Smooth muscle cell (in vitro differentiated cells): ENCODE results near the gene NKX2-2. TPM values are rescaled to one million over a fixed set of nuclear protein-coding genes. Genes with fewer than 3 reads are reported as not detected.

Experiments used
- DNase-seq: peaks from one replicate; lab custom pipeline; 2025; ENCODE audit not compliant: unreplicated experiment; lab: John Stamatoyannopoulos, UW
- H2AFZ ChIP-seq: fragments of 200-600 bp; sonication (generic); 2 replicates; pipeline ENCODE4 v1.6.0; 2016; ENCODE audit warnings: antibody characterized with exemption, low read depth, mild to moderate bottlenecking
- H3F3A ChIP-seq: fragments of 200-600 bp; sonication (generic); 2 replicates; pipeline ENCODE4 v1.6.0; 2017; ENCODE audit warnings: antibody characterized with exemption, low read depth
- H3K27ac ChIP-seq: fragments of 200-600 bp; sonication (generic); 2 replicates; pipeline ENCODE4 v1.5.1; 2016; ENCODE audit warnings: low read depth, mild to moderate bottlenecking
- H3K27me3 ChIP-seq: fragments of 200-600 bp; sonication (generic); 2 replicates; pipeline ENCODE4 v1.6.1; 2016; ENCODE audit warnings: low read depth, mild to moderate bottlenecking
- H3K36me3 ChIP-seq: fragments of 200-600 bp; sonication (generic); 2 replicates; pipeline ENCODE4 v1.5.1; 2016; ENCODE audit warnings: low read depth
- H3K4me1 ChIP-seq: fragments of 200-600 bp; sonication (generic); 2 replicates; pipeline ENCODE4 v1.5.1; 2016; ENCODE audit warnings: low read depth
- H3K4me2 ChIP-seq: fragments of 200-600 bp; sonication (generic); 2 replicates; pipeline ENCODE4 v1.6.0; 2016; ENCODE audit warnings: mild to moderate bottlenecking
- H3K4me3 ChIP-seq: fragments of 200-600 bp; sonication (generic); 2 replicates; pipeline ENCODE4 v1.5.1; 2016; ENCODE audit warnings: mild to moderate bottlenecking
- H3K79me2 ChIP-seq: fragments of 200-600 bp; sonication (generic); 2 replicates; pipeline ENCODE4 v1.6.0; 2016; ENCODE audit warnings: low read depth, mild to moderate bottlenecking
- H3K9ac ChIP-seq: fragments of 200-600 bp; sonication (generic); 2 replicates; pipeline ENCODE4 v1.6.0; 2016; ENCODE audit warnings: low read depth
- H3K9me3 ChIP-seq: fragments of 200-600 bp; sonication (generic); replicated peaks from 2 replicates; pipeline ENCODE4 v1.5.1; 2016; ENCODE audit warnings: low read depth
- H4K20me1 ChIP-seq: fragments of 200-600 bp; sonication (generic); 2 replicates; pipeline ENCODE4 v1.6.0; 2016; ENCODE audit warnings: low read depth
- CTCF ChIP-seq: fragments of 200-600 bp; sonication (generic); IDR thresholded peaks from 2 replicates; pipeline ENCODE4 v1.5.1; 2017; ENCODE audit warnings: borderline replicate concordance, mild to moderate bottlenecking, antibody characterized with exemption; ENCODE audit not compliant: insufficient read depth, poor library complexity, severe bottlenecking
- WGBS: methylation state at CpG from one replicate; pipeline ENCODE4 v1.1.7; 2016; ENCODE audit warnings: low lambda C conversion rate; 5-methylcytosine and 5-hydroxymethylcytosine counted together
- polyA plus RNA-seq: library from polyadenylated mRNA; unstranded; fragments of >200 nt; fragmentation: Nextera tagmentation; extraction: Ambion mirVana; gene quantifications from 2 replicates; pipeline ENCODE4 v1.2.1, GENCODE V29; 2016
- total RNA-seq: library from RNA; depleted of rRNA; stranded (reverse); fragments of >200 nt; gene quantifications from 2 replicates; pipeline ENCODE4 v1.2.3, GENCODE V29; 2014

Gene NKX2-2
- total and polyA plus RNA-seq, 2 experiments from 2014 or later: not detected

- WGBS: 13% methylated on average over 2 of the region's 2 CpGs
- Histone ChIP-seq H3K79me2 (no peaks in the 10 kb centered on the region), H3K4me3 (no peak overlapping the region), H3K27ac (no peak overlapping the region), H3K4me1 (peaks cover 5% of the 10 kb centered on the region), H2AFZ (no peak overlapping the region), H3K36me3 (no peaks in the 10 kb centered on the region), H4K20me1 (no peaks in the 10 kb centered on the region), H3K4me2 (no peak overlapping the region), H3F3A (no peaks in the 10 kb centered on the region), H3K27me3 (peaks cover 100% of the 10 kb centered on the region), H3K9ac (no peak overlapping the region), H3K9me3 (no peaks in the 10 kb centered on the region)
- no peak for TF ChIP-seq CTCF
- DNase-seq: no peak
These were observed 10.0 kb upstream of the NKX2-2 start for GRCh38 chr20:21523895-21524294.

GRCh38 chr20:21523281-21523868, 9.5 kb upstream of the NKX2-2 start:
- H3K9ac ChIP-seq: no peak overlapping the region
- no peak overlapping the region for H2AFZ ChIP-seq
- no peak overlapping the region for H3K4me3 ChIP-seq
- no peak overlapping the region for H3K27ac ChIP-seq
- H4K20me1 ChIP-seq: no peaks in the 10 kb centered on the region
- peaks cover 5% of the 10 kb centered on the region for H3K4me1 ChIP-seq
- H3K9me3 ChIP-seq: no peaks in the 10 kb centered on the region
- DNase-seq: no peak
- H3K79me2 ChIP-seq: no peaks in the 10 kb centered on the region
- TF ChIP-seq CTCF: no peak
- H3K4me2 ChIP-seq: no peak overlapping the region
- H3F3A ChIP-seq: no peaks in the 10 kb centered on the region
- H3K27me3 ChIP-seq: peaks cover 100% of the 10 kb centered on the region
- no peaks in the 10 kb centered on the region for H3K36me3 ChIP-seq
- 9% methylated on average over 19 of the region's 19 CpGs for WGBS

GRCh38 chr20:21522481-21523280, 8.8 kb upstream of the NKX2-2 start:
- Histone ChIP-seq H3K79me2 (no peaks in the 10 kb centered on the region), H4K20me1 (no peaks in the 10 kb centered on the region), H3K4me2 (peak overlapping the region; percentile 76), H3K9me3 (no peaks in the 10 kb centered on the region), H3K4me1 (peaks cover 5% of the 10 kb centered on the region), H3K27me3 (peaks cover 100% of the 10 kb centered on the region), H3F3A (no peaks in the 10 kb centered on the region), H3K4me3 (no peak overlapping the region), H3K27ac (no peak overlapping the region), H3K9ac (no peak overlapping the region), H2AFZ (no peak overlapping the region), H3K36me3 (no peaks in the 10 kb centered on the region)
- no peak for TF ChIP-seq CTCF
- no peak for DNase-seq
- WGBS: 3% methylated on average over 41 of the region's 86 CpGs
